ENCODE measurements around the gene CFDP1.

GRCh38 chr16:75248142-75248535, 185.2 kb downstream of the CFDP1 start:
- TF ChIP-seq POLR2AphosphoS5 (IDR thresholded peaks at IDR 0.05; ENCODE audit: low read depth) (no peak), CTCF (IDR thresholded peaks at IDR 0.05; ENCODE audit: insufficient read depth, low read length) (no peak)
